NAMALWA (cell line): ENCODE results near the gene PLB1.
"Not testable (repeated sequence)": the region's sequence is repeated elsewhere in the genome, so short reads cannot be mapped to it uniquely, and the experiment has no call there.

Source experiments
- DNase-seq: peaks from one replicate; pipeline ENCODE4 v3.0.0-alpha.2; 2015; ENCODE audit warnings: low spot score

PLB1 gene

DNA sequence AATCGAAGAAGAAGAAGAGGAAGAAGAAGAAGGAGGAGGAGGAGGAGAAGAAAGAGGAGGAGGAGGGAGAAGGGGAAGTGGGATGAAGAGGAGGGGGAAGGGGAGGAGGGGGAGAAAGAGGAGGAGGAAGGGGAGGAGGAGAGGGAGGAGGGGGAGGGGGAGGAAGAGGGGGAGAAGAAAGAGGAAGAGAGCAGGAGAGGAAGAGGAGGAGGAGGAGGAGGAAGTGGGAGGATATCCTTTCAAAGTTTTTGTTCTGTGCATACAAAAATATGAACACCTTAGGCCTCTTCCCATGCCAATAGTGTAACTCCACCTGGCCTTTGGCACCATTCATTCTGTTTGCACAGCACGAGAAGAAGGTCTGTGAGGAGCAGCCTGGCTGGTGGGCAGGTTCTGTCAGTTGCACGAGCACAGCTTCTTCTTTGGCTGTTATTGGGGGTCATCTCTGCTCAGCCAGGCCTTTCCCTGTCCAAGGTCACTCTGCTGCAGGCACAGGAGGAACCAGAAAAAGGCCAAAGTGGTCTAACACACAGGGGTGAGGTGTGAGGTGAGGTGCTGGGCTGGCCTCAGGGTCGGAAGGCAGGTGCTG is 25.8 kb upstream of the PLB1 start:
- no peak for DNase-seq

DNA sequence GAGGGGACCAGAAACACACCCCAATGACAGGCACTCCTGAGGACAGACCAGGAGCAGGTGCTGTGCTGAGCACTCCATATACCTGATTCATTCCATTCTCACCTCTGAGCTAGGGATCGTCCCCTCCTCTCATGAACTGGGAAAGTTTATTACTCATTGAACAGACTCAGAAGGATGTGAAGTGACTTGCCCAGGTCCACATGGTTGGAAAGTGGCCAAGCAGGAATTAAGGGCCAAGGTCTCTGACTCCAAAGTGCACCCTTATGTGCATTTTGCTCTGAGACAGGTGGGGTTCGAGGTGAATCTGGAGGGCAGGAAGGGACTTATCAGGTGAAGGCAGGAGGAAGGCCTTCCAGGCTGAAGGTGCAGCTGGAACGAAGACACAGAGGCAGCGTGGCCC is 25.1 kb upstream of the PLB1 start:
- no peak for DNase-seq

DNA sequence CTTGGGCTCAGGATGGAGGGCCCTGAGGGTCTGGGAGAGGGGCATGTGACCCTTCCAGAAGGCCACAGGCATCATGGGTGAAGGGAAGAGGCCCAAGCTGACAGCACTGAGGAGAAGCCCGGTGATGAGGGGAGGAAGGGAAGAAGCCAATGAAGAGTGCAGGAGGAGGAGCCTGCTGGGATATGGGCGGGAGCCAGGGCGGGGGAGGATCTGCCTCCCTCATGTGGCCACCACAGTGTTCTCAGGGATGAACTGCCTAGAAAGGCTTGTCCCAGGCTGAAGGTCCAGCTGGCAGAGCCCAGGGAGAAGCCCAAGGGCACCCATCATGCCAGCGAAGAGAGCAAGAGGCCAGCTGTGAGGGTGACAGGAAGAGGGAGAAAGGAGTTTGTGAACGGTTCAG is 24.6 kb upstream of the PLB1 start:
- DNase-seq: no peak

DNA sequence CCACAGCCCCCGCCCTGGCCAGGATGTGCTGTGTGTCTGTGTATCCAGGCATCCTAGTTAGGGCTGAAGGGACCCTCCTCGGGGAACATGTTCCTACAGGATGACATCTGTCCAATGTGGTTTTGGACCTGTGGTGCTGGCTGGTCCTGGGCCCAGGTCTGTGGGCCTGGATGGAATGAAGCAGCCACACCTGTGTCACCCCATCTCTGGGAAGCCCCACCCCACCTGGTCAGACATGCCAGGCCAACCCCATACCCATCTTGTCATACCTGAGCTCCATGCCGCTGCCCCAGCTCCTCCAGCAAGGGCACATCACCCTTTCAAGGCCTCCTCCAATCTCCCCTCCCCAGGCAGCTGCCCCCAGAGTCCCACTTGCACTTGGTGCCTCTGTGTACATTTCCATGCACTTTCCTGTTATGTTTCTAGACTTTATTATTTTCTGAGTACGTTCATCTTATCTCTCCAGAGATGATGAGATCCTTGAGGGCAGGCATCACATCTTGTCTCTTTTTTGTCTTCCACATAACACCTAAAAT is 24.1 kb upstream of the PLB1 start:
- no peak for DNase-seq

DNA sequence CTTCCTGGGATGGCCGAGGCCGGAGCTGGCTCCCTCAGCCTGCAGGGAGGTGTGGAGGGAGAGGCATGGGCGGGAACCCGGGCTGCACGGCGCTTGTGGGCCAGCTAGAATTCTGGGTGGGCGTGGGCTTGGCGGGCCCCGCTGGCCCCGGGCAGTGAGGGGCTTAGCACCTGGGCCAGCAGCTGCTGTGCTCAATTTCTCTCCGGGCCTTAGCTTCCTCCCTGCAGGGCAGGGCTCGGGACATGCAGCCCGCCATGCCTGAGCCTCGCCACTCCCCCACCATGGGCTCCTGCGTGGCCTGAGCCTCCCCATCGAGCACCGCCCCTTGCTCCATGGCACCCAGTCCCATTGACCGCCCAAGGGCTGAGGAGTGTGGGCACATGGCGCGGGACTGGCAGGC is 23.2 kb upstream of the PLB1 start:
- not testable (repeated sequence) for DNase-seq

DNA sequence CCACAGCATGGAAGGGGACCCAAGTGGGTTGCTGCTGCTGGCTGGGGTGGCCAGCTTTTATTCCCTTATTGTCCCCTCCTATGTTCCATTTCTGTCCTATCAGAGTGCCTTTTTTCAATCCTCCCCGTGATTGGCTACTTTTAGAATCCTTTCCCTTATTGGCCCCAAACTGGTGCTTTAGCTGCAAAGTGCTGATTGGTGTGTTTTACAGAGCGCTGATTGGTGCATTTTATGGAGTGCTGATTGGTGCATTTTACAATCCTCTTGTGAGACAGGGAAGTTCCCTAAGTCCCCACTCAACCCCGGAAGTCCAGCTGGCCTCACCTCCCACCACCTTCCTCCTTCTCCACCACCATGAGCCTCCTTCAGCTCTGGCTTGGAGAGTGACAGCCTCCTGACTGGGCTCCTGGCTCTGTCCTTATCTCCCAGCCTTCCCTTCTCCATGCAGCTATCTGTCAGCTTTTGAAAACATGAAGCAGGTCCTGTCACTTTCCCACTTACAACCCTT is 20.7 kb upstream of the PLB1 start:
- no peak for DNase-seq

DNA sequence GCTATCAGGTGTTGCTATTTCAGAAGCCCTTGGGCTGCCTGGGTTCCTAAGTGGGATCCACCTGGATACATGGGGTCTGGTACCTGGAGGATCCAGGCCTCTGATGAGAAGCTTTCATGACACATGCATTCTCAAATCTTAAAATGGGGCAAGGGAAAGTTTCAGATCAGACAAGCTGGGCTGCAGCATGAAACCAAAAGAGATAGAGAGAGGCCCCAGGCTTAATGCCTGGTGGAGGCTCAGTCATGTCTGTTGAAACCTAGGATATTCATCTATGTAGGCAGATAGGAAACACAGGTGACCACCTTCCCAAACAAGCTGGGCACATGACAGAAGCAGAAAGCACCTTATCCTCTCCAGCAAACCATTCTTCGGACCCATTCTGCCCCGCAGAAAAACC is 18.8 kb upstream of the PLB1 start:
- DNase-seq: no peak

DNA sequence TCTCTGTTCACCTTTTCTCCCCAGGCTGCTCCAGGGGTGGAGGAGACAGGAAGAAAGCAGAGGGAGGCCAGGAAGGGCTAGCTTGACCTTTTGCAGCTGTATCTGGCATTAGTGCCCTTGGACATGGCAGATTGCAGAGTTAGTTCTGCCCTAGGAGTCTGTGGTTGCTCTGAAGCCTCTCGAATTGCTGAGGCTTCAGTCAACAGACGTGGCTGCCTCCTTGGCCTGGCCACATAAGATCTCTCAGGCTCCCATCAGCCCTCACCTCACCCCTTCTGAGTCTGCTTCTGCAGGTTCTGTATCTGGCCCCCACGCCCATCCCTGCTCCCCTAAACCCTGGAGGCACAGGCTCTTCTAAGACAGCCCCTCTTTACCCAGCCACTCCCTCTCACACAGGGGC is 18.2 kb upstream of the PLB1 start:
- no peak for DNase-seq

DNA sequence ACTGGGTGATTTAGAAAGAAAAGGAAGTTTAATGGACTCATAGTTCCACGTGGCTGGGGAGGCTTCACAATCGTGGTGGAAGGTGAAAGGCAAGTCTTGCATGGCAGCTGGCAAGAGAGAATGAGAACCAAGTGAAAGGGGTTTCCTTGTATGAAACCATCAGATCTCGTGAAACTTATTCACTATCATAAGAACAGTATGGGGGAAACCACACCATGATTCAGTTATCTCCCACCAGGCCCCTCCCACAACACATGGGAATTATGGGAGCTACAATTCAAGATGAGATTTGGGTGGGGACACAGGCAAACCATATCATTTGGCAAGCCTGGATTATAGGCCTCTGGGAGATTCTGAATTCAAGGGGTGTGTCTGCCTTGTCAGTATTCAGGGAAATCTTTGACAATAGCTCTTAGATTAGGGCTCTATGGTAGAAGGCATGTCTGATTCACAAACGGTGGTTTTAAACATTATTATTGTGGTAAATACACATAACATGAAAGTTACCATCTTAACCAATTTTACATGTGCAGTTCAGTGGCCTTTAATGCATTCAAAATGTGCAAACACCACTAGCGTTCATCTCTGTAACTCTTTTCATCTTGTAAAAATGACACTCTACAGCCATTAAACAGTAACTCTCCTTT is 15.3 kb upstream of the PLB1 start:
- DNase-seq: no peak

DNA sequence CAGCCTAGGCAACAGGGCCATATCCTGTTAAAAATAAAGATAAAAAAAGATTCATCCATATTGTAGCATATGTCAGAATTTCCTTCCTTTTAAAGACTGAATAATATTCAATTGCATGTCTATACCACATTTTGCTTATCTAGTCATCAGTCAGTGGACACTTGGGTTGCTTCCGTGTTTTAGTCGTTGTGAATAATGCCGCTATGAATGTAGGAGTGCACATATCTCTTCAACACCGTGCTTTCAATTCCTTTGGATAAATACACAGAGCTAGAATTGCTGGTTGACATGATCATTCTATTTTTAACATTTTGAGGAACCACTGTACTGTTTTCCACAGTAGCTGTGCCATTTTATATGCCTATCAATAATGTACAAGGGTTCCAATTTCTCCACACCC is 14.0 kb upstream of the PLB1 start:
- no peak for DNase-seq

DNA sequence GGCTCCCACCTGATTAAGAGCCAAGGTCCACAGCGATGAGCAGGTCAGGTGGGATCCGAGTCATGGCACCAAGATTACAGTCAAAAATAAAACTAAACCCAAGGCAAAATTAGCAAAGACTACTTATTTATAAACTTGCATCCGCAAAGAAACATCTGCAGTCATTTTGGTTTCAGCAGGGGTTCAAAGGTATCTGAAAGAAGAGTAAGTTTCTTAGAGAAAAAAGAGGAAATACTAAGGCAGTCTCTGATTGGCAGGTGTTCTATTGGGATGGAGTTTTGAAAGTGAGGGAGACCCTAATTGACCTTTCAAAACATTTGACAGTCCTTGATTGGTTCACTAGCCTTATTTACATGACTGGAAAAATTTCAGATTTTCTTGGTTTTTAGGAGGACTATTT is 11.0 kb upstream of the PLB1 start:
- DNase-seq: no peak

DNA sequence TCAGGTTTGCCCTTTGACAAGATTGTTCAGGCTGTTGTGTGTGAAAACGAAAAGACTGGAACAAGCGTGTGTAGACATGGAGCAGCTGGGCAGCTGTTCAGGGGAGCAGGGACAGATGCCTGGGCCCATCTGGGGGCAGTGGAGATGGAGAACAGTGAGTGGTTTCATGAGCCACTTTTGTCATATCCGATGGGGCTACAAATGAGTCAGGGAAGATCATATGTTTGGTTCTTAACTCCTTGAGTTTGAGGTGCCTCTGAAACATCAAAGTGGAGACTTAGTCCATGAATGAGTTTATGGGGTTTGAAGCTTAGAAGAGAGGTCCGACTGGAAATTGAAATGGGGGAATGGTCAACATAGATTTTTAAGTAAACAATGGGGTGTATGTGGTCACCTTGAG is 9.3 kb upstream of the PLB1 start:
- no peak for DNase-seq

DNA sequence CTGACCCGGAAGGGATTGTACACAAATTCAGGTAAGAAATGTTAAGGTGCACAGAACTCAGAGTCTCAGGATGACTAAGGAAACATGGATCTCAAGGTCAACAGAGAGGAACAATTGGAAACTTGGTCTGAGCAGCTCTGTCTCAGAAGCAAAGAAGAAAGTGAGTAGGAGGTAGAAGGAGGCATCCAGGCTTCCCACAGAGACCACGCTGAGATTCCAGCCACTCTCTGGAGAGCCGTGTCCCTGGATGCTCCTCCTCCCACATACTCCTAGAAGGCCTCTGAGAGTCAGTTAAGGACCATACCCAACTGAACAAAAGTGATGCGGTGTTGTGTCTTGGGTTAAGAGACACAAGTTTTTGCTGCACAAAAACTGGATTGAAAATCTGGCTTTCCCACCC is 8.6 kb upstream of the PLB1 start:
- no peak for DNase-seq

DNA sequence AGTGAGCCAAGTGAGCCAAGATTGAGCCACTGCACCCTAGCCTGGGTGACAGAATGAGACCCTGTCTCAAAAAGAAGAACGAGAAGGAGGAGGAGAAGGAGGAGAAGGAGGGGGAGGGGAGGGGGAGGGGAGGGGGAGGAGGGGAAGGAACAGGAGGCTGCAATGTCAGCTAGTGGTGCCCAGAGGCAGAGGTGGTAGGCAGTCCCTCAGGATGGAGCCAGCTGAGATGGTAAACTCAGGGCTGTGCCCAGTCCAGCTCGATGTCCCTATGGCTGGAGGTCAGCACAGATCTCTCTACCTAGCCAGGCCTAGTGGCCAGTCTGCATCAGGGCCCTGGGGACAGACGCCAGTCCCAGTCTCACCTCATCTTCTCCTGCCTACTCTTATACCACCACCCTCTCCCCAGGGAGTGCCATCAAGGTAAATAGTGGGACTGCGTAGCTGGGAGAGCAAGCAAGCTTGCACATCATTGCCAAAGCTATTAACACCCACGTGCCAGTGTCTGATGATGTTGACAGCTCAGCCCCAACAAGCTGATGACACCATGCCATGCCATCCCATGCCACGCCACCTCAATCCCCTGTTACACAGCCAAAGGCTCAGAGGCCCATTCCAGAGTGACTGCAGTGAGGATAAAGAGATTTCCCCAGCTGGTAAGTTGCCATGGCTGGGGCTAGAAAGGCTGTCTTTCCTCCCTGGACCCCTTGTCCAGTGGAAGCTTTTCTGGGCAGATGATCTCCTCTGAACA is 7.6 kb upstream of the PLB1 start:
- no peak for DNase-seq

DNA sequence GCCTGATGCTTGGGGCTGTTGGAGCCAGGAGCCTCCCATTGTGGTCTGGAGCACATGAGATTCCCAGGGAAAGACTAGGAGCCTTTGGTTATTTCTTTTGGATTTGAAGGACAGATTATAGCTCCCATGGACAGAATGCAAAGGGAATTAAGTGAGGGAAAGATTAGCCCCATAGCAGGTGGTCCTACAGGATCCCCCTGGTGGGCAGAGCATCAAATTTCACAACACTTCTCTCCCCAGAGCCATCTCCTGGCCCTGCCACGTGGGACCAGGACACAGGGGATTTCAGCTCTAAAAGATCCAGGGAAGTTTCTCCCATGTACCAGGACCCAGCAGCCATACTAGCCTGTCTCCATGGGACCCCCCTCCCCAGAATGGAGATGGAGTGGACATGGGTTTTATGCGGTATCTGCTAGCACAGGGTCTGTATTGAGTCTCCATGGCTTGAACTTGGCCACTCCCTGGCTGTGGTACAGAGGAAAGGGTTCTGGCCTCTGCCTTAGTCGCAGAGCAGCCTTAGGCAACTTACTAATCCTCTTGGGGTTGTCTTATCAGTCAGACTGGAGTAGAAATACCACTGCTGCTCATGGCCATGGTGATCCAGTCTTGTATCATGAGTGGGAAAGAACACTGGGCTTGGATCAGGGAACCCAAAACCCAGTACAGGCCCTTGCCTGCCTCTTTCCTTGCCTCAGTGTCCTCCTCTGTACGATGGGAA is 6.8 kb upstream of the PLB1 start:
- DNase-seq: no peak

DNA sequence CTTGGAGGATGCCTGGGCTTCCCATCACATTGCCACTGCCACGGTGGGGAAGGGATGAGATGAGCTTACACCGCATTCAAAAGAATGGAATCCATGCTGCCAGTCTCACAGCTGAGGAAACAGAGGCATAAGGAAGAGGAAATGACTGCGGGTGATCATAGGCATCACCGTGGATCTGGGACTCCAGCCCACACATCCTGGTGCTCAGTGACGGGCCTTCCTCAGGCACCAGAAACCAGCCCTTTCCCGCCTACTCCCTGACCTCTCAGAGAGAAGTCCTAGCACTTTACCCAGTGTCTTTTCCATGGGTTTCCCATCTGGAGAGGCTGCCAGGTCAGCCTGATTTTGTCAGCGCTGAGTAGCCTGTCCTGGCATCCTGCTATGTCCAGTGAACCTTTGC is 5.3 kb upstream of the PLB1 start:
- DNase-seq: no peak

DNA sequence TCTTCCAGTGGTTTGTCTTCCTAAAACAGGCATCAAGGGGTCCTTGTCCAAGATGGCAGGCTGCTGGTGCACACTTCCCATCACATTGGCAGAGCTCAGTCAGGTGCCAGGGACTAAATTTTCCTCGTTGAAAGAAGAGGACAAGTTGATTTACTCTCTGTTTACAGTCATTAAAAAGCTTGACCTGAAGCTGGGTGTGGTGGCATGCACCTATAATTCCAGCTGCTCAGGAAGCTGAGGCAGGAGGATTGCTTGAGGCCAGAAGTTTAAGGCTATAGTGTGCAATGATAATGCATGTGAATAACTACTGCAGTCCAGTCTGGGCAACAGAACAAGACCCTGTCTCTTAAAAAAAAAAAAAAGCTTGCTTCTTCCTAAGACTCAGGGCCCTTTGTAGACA is 3.6 kb upstream of the PLB1 start:
- no peak for DNase-seq

DNA sequence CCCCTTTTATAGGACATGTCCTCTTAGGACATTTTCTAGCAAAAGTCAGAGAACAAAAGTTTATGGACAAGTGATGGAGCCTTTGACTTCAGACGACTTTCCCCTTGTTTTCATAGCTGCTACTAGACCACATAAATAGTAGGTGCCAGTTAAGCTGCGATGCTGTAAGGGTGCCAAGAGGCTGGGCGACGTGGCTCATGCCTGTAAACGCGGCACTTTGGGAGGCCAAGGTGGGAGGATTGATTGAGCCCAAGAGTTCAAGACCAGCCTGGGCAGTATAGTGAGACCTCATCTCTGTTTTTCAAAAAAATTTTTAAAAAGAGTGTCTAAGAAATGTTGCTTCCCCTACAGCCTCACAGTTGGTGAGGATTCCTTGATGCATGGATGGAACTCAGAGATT is 2.2 kb upstream of the PLB1 start:
- no peak for DNase-seq

DNA sequence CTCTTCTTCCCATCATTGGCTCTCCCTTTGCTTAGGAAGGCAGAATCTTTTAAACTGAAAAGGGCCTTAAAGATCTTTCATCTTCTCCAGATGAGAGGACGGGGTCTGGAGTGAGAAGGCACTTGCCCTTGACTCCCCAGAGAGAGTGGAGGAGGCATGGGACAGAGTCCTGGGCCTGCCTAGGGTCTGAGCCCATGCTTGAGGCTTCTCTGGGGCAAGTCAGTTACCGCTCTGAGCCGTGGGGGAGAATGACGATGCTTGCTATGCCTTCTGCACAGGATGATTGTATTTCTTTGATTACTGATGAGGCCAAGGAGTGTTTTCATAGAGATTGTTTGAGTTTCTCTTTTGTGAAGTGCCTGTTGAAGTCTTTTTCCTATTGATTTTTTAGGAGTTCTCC is 921 bp downstream of the PLB1 start:
- DNase-seq: no peak

DNA sequence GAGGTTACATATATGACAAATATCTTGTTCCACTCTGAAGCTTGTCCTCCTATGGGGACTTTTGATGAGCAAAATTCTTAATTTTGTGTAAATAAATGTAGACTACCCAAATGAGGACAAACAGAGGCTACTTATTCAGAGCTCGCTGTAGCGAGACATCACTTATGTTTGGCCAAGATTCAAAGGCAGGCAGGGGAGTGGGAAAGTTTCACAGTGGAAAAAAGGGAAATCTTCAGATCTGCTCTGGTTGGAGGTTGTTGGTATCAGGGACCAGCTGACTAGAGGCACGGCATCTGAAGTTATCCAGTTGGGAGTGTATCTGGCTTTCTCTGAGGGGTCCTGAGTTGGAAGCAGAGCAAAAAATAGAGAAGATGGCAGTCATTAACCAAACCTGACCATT is 1.3 kb downstream of the PLB1 start:
- DNase-seq: no peak

DNA sequence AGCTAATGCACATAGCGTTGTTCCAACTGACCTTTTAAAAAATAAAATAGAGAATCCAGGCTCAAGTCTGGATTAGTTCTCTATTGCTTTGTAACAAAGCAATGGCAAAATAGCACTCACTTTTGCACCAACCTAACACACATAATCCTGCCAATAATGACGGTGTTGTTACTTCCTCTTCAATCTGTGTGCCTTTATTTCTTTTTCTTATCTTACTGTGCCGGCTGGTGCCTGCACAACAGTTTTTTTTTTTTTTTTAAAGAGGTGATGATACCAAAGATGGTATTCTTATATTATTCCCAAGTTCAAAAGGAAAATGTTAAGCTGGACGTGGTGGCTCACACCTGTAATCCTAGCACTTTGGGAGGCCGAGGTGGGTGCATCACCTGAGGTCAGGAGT is 3.4 kb downstream of the PLB1 start:
- no peak for DNase-seq

DNA sequence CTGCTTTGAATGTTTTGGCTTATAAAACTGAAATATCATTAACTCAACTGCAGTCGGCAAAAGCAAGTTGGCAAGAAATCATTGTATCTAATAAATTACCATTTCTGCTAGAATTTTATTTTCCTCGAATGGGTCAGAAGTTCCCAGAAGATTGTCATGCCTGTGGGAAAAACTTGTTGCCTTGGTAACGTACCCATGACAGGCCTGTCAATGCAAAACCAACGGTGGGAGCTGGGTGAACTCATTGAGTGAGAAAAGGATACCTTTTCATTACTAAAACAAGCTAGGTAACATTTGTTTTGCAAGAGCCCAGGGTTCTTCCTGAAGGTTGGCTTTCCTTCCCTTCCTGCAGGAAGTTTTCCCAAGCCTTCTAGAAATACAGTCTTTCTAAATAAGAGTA is 9.5 kb downstream of the PLB1 start:
- DNase-seq: no peak
